Endodermal cell (in vitro differentiated cells): ENCODE results near the gene MIPOL1. TPM values are rescaled to one million over a fixed set of nuclear protein-coding genes. Genes with fewer than 3 reads are reported as not detected.
A peak's percentile ranks its signal among the peaks of the same experiment; 100 is the strongest.
"Not testable (repeated sequence)": the region's sequence is repeated elsewhere in the genome, so short reads cannot be mapped to it uniquely, and the experiment has no call there.

Source experiments
- DNase-seq: peaks from one replicate; pipeline ENCODE4 v3.0.0-alpha.2; 2017
- H3K27ac ChIP-seq: 2 replicates; pipeline ENCODE4 v1.5.1; 2013; ENCODE audit warnings: mild to moderate bottlenecking, low read depth, low read length, moderate library complexity
- H3K27me3 ChIP-seq: 2 replicates; pipeline ENCODE4 v1.6.1; 2013; ENCODE audit warnings: mild to moderate bottlenecking, low read length, moderate library complexity; ENCODE audit not compliant: insufficient read depth, control insufficient read depth, poor library complexity, severe bottlenecking
- H3K36me3 ChIP-seq: 2 replicates; pipeline ENCODE4 v1.7.0; 2013; ENCODE audit warnings: mild to moderate bottlenecking, low read length, moderate library complexity; ENCODE audit not compliant: control insufficient read depth, insufficient read depth
- H3K4me1 ChIP-seq: one replicate; pipeline ENCODE4 v1.7.0; 2013; ENCODE audit warnings: low read length; ENCODE audit not compliant: control insufficient read depth, insufficient read depth
- H3K4me3 ChIP-seq: 2 replicates; pipeline ENCODE4 v1.5.1; 2013; ENCODE audit warnings: mild to moderate bottlenecking, low read length, moderate library complexity
- H3K9ac ChIP-seq: 2 replicates; pipeline ENCODE4 v1.6.1; 2013; ENCODE audit warnings: mild to moderate bottlenecking, low read length, moderate library complexity; ENCODE audit not compliant: poor library complexity, severe bottlenecking; ENCODE audit errors: extremely low read depth
- H3K9me3 ChIP-seq: 2 replicates; pipeline ENCODE4 v1.6.1; 2013; ENCODE audit warnings: mild to moderate bottlenecking, low read length, moderate library complexity; ENCODE audit not compliant: control insufficient read depth
- H3K27ac Mint-ChIP-seq: 2 replicates; pipeline ENCODE4 v1.8.0; 2020; ENCODE audit warnings: mixed read lengths
- H3K27me3 Mint-ChIP-seq: 2 replicates; pipeline ENCODE4 v1.8.0; 2021; ENCODE audit warnings: mild to moderate bottlenecking, mixed read lengths; ENCODE audit not compliant: insufficient read depth
- H3K36me3 Mint-ChIP-seq: 2 replicates; pipeline ENCODE4 v1.8.0; 2020; ENCODE audit warnings: low read depth, mixed read lengths
- H3K4me1 Mint-ChIP-seq: 2 replicates; pipeline ENCODE4 v1.8.0; 2020; ENCODE audit warnings: mixed read lengths
- H3K4me3 Mint-ChIP-seq: 2 replicates; pipeline ENCODE4 v1.8.0; 2020; ENCODE audit warnings: mild to moderate bottlenecking, moderate library complexity, mixed read lengths
- H3K9me3 Mint-ChIP-seq: 2 replicates; pipeline ENCODE4 v1.8.0; 2020; ENCODE audit warnings: mild to moderate bottlenecking, mixed read lengths
- CTCF ChIP-seq: fragments of 200-600 bp; sonication (generic); conservative IDR thresholded peaks from 2 replicates; pipeline ENCODE4 v1.5.0; 2021; ENCODE audit warnings: antibody characterized with exemption, mild to moderate bottlenecking
- WGBS, 2 experiments: methylation state at CpG; one replicate each; pipeline versions ENCODE4 v1.1.5 to v1.1.7; 2013; ENCODE audit warnings: missing lambda C conversion rate in 2 of 2, mixed read lengths in 1 of 2; ENCODE audit not compliant: insufficient coverage in 1 of 2, insufficient read length in 1 of 2; 5-methylcytosine and 5-hydroxymethylcytosine counted together
- total RNA-seq, 2 donors: library from RNA; stranded (reverse); fragmentation: NEBNext Ultra II Directional in 1 of 2; extraction: Animal tissue kit (Norgen Biotek cat#: 25700) in 1 of 2; gene quantifications; 2 replicates in 1 of 2; 3 replicates in 1 of 2; pipeline ENCODE4 v1.2.1, GENCODE V29; 2021

The MIPOL1 gene
- total RNA-seq, 2 donors from 2014 or later: 22.0 to 28.5 TPM

DNA sequence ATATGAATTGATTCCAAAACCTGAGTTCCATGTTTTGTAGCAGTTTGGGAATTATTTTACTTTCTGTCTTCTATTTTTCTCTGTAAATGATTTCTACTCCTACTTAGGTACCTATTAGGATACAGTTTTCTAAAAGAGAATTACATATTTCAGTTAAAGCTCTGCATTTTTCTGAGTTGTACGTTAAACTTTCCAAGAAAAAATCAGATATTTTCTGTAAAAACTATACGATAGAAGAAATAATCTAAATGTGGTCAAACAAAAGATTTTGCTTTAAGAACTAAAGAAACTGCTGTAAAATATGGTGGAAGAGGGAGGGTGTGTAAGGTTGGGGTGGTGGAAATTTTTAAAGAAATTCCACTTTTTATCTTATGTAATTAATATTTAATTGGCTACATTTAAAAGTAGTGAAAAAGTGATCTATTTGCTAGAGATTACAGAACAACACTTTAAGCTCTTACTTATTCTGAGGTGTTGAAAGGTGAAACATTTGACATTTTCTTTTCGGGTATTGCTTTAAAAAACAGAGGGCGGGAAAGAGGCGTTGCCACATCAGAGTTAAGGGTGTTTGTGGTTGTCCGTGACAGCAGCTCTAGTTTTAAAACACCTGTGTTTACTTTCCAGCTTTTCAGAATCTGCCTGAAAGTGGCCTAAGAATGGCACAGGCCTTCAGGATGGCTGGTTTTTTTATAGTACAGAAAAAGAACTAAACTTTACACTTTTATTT is 187.3 kb downstream of the MIPOL1 start:
- H3K9me3 ChIP-seq: no peaks in the 10 kb centered on the region
- no peak for DNase-seq
- no peak overlapping the region for H3K4me3 Mint-ChIP-seq
- no peaks in the 10 kb centered on the region for H3K27me3 ChIP-seq
- H3K27me3 Mint-ChIP-seq: no peaks in the 10 kb centered on the region
- H3K36me3 ChIP-seq: no peaks in the 10 kb centered on the region
- H3K9me3 Mint-ChIP-seq: peaks cover 4% of the 10 kb centered on the region
- H3K4me3 ChIP-seq: no peak overlapping the region
- no peaks in the 10 kb centered on the region for H3K4me1 ChIP-seq
- H3K9ac ChIP-seq: peak overlapping the region; percentile 29
- H3K27ac Mint-ChIP-seq: no peak overlapping the region
- TF ChIP-seq CTCF: no peak
- H3K36me3 Mint-ChIP-seq: peaks cover 3% of the 10 kb centered on the region
- peaks cover 5% of the 10 kb centered on the region for H3K4me1 Mint-ChIP-seq
- WGBS, 2 experiments: 88 to 100% methylated on average over 1 to 6 of the region's 6 CpGs
- no peak overlapping the region for H3K27ac ChIP-seq

GRCh38 chr14:37397157-37397940 is 199.6 kb downstream of the MIPOL1 start:
- not testable (repeated sequence) for H3K4me1 Mint-ChIP-seq, H3K9ac ChIP-seq, H3K4me3 Mint-ChIP-seq, H3K4me1 ChIP-seq, H3K27me3 Mint-ChIP-seq, H3K27ac ChIP-seq, H3K36me3 ChIP-seq, H3K27me3 ChIP-seq, DNase-seq, H3K4me3 ChIP-seq
- Mint-ChIP-seq H3K36me3 (peaks cover 40% of the 10 kb centered on the region), H3K27ac (peak overlapping the region; percentile 45), H3K9me3 (peaks cover 50% of the 10 kb centered on the region)
- WGBS, 2 experiments: 83% methylated on average over 7 to 8 of the region's 8 CpGs
- H3K9me3 ChIP-seq: peaks cover 49% of the 10 kb centered on the region

- Histone ChIP-seq H3K9ac (no peak overlapping the region), H3K4me1 (peaks cover 3% of the 10 kb centered on the region), H3K27ac (no peak overlapping the region), H3K36me3 (peaks cover 4% of the 10 kb centered on the region), H3K27me3 (no peaks in the 10 kb centered on the region), H3K4me3 (no peak overlapping the region), H3K9me3 (peaks cover 43% of the 10 kb centered on the region)
- peaks cover 38% of the 10 kb centered on the region for H3K36me3 Mint-ChIP-seq
- no peak for TF ChIP-seq CTCF
- 62 to 100% methylated on average over 1 to 3 of the region's 3 CpGs for WGBS, 2 experiments
- H3K27ac Mint-ChIP-seq: peak overlapping the region; percentile 45
- H3K9me3 Mint-ChIP-seq: peaks cover 44% of the 10 kb centered on the region
- no peak for DNase-seq
- H3K4me1 Mint-ChIP-seq: peaks cover 12% of the 10 kb centered on the region
- H3K27me3 Mint-ChIP-seq: peaks cover 1% of the 10 kb centered on the region
- no peak overlapping the region for H3K4me3 Mint-ChIP-seq
These were observed 200.1 kb downstream of the MIPOL1 start for GRCh38 chr14:37397941-37398215.
